Esophagus muscularis mucosa (tissue), 4 donors: Measurements from ENCODE around the gene PARD6B. TPM values are rescaled to one million over a fixed set of nuclear protein-coding genes. Genes with fewer than 3 reads are reported as not detected.
A peak's percentile ranks its signal among the peaks of the same experiment; 100 is the strongest.

ENCODE experiments used
- DNase-seq: peaks from one replicate; pipeline ENCODE4 v3.0.0-alpha.2; 2017; ENCODE audit errors: extremely low spot score
- H3K27ac ChIP-seq, 4 donors: fragments of 200-600 bp; sonication (generic); replicated peaks in 1 of 4; 1 replicate in 3 of 4; 2 replicates in 1 of 4; pipeline ENCODE4 v1.5.1; 2016 to 2019; ENCODE audit warnings: mild to moderate bottlenecking in 1 of 4
- H3K27me3 ChIP-seq, 4 donors: fragments of 200-600 bp; sonication (generic); one replicate each; pipeline versions ENCODE4 v1.5.1 to v1.6.0; 2016 to 2019
- H3K36me3 ChIP-seq, 4 donors: fragments of 200-600 bp; sonication (generic); one replicate each; pipeline ENCODE4 v1.5.1; 2016 to 2019
- H3K4me1 ChIP-seq, 4 donors: fragments of 200-600 bp; sonication (generic); one replicate each; pipeline ENCODE4 v1.5.1; 2016 to 2019
- H3K4me3 ChIP-seq, 4 donors: fragments of 200-600 bp; sonication (generic); 1 replicate in 2 of 4; 2 replicates in 2 of 4; pipeline ENCODE4 v1.5.1; 2016 to 2019; ENCODE audit warnings: mild to moderate bottlenecking in 4 of 4, moderate library complexity in 1 of 4
- H3K9me3 ChIP-seq, 4 donors: fragments of 200-600 bp; sonication (generic); 1 replicate in 3 of 4; 2 replicates in 1 of 4; pipeline ENCODE4 v1.5.1; 2016 to 2019
- CTCF ChIP-seq, 3 experiments: fragments of 200-600 bp in 2 of 3; fragments of 450-650 bp in 1 of 3; sonication (generic) in 2 of 3; IDR thresholded peaks; one replicate each; pipeline ENCODE4 v1.5.1; 2017 to 2019; ENCODE audit warnings: antibody characterized with exemption in 3 of 3, mild to moderate bottlenecking in 2 of 3, moderate library complexity in 1 of 3
- EP300 ChIP-seq: sonication (generic); formaldehyde crosslinking; IDR thresholded peaks from one replicate; pipeline ENCODE4 v1.6.1; 2017; ENCODE audit warnings: antibody characterized with exemption
- POLR2A ChIP-seq: fragments of 450-650 bp; IDR thresholded peaks from one replicate; pipeline ENCODE4 v1.6.1; 2017; ENCODE audit warnings: antibody characterized with exemption, moderate library complexity, mild to moderate bottlenecking, low read depth
- POLR2AphosphoS5 ChIP-seq, 2 donors: sonication (generic); formaldehyde crosslinking; IDR thresholded peaks; one replicate each; pipeline ENCODE4 v1.6.1; 2017; ENCODE audit warnings: antibody characterized with exemption in 2 of 2
- WGBS: methylation state at CpG from one replicate; pipeline ENCODE4 v1.1.5; 2018; 5-methylcytosine and 5-hydroxymethylcytosine counted together
- intact Hi-C: fragments of 100-400 bp; cut with DNase I; formaldehyde crosslinking; loops from one replicate; pipeline ENCODE4 v1.15.1; 2023
- total RNA-seq, 4 donors: library from RNA; depleted of rRNA; stranded (reverse); fragments of >200 nt; gene quantifications; one replicate each; pipeline versions ENCODE4 v1.1.0 to v1.2.1, GENCODE V29; 2016

The PARD6B gene
- total RNA-seq, 4 donors from 2014 or later: 0.99 to 4.2 (median 2.8) TPM

GRCh38 chr20:50735813-50736212 is 4.4 kb downstream of the PARD6B start:
- no peak overlapping the region for H3K27ac ChIP-seq
- no peaks in the 10 kb centered on the region for H3K27me3 ChIP-seq
- H3K4me3 ChIP-seq: no peak overlapping the region
- no peaks in the 10 kb centered on the region for H3K36me3 ChIP-seq
- peaks cover 10 to 14% (median 12%) of the 10 kb centered on the region in 4 donors for H3K4me1 ChIP-seq
- TF ChIP-seq EP300: no peak
- TF ChIP-seq POLR2AphosphoS5 (IDR thresholded peaks at IDR 0.05): no peak
- TF ChIP-seq POLR2A: no peak
- no peak for TF ChIP-seq CTCF (IDR thresholded peaks at IDR 0.05)
- H3K9me3 ChIP-seq: no peaks in the 10 kb centered on the region
- intact Hi-C loops: no loop called here
- DNase-seq: no peak

GRCh38 chr20:50737352-50737751 is 6.0 kb downstream of the PARD6B start:
- no peaks in the 10 kb centered on the region for H3K9me3 ChIP-seq
- TF ChIP-seq POLR2A (no peak), POLR2AphosphoS5 (IDR thresholded peaks at IDR 0.05) (no peak), EP300 (no peak), CTCF (IDR thresholded peaks at IDR 0.05) (no peak)
- H3K4me3 ChIP-seq: no peak overlapping the region
- no peak for DNase-seq
- H3K27me3 ChIP-seq: no peaks in the 10 kb centered on the region
- H3K36me3 ChIP-seq: no peaks in the 10 kb centered on the region
- WGBS: 82% methylated on average over 4 of the region's 4 CpGs
- H3K27ac ChIP-seq: no peak overlapping the region
- H3K4me1 ChIP-seq: peaks cover 1 to 8% (median 5%) of the 10 kb centered on the region in 4 donors
- intact Hi-C loops: no loop called here

GRCh38 chr20:50743087-50743486 is 11.7 kb downstream of the PARD6B start:
- intact Hi-C loops: loop anchor here (10.0 kb wide), 1 partner anchor 558 kb away; no protein-coding TSS in a partner anchor
- 57% methylated on average over 4 of the region's 4 CpGs for WGBS
- TF ChIP-seq POLR2A: no peak
- TF ChIP-seq CTCF (IDR thresholded peaks at IDR 0.05): no peak
- no peak for TF ChIP-seq EP300
- no peak for TF ChIP-seq POLR2AphosphoS5 (IDR thresholded peaks at IDR 0.05)

GRCh38 chr20:50744143-50744792 is 12.9 kb downstream of the PARD6B start:
- no peaks in the 10 kb centered on the region for H3K36me3 ChIP-seq
- H3K4me3 ChIP-seq: peak overlapping the region in 2 of 4 donors; percentile 1
- no peaks in the 10 kb centered on the region for H3K27me3 ChIP-seq
- H3K27ac ChIP-seq: peak overlapping the region; percentile 76 to 85 (median 82)
- TF ChIP-seq POLR2AphosphoS5 (IDR thresholded peaks at IDR 0.05) (peak in 1 of 2 donors; percentile 33), EP300 (no peak), CTCF (IDR thresholded peaks at IDR 0.05) (peak; percentile 55 to 57 (median 55))
- no peak for DNase-seq
- intact Hi-C loops: loop anchor here (2.0 to 10.0 kb wide), 2 partner anchors 117 to 559 kb away; no protein-coding TSS in a partner anchor
- 42% methylated on average over 12 of the region's 15 CpGs for WGBS
- H3K4me1 ChIP-seq: peaks cover 25 to 51% (median 37%) of the 10 kb centered on the region in 4 donors
- no peaks in the 10 kb centered on the region for H3K9me3 ChIP-seq

More at GRCh38 chr20:50743087-50743486, 11.7 kb downstream of the PARD6B start:
- Histone ChIP-seq H3K27ac (peak overlapping the region in 1 of 4 donors; percentile 1), H3K9me3 (no peaks in the 10 kb centered on the region), H3K36me3 (no peaks in the 10 kb centered on the region), H3K27me3 (no peaks in the 10 kb centered on the region), H3K4me1 (peaks cover 25 to 48% (median 37%) of the 10 kb centered on the region in 4 donors), H3K4me3 (no peak overlapping the region)
- no peak for DNase-seq
